Measurements from ENCODE around the gene DLGAP1. TPM values are rescaled to one million over a fixed set of nuclear protein-coding genes. Genes with fewer than 3 reads are reported as not detected.

Gene DLGAP1
- total and polyA plus RNA-seq, 10 of the 15 experiments (the other 5 are each of a cell fraction or from before 2014, with no cell fraction given) = 0.23 to 27.6 (median 1.9) TPM

DNA sequence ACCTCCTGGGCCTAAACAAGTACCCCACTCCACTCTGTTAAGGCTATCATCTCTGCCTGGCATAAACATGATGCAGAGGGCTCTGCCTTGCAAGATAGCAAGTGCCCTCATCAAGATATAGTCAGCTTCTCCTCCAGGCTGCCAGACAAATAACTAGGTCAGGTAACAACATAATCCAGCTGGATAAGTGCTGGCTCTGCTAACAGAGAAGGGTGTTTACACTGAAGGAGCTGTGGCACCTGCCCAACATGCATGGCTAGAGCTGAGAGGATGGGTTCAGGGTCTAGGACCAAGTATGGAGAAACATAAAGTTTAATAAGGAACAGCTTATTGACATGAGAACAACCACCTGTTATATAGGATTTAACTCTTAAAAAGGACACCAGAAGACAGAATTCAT lies 42.8 kb downstream of the DLGAP1 start:
- SMC1A ChIA-PET (ENCODE audit: uncharacterized antibody, unreplicated experiment) = interaction anchor here (0.6 to 2.9 kb wide), 5 partner anchors 8 to 302 kb away, joined by 3 to 10 read pairs (median 3); no protein-coding TSS in a partner anchor
- H3K36me3 ChIP-seq (ENCODE audit: control insufficient read depth in 2 of 2, insufficient read depth in 2 of 2, low read length in 1 of 2) = peaks cover 0 to 2% of the 10 kb centered on the region in 2 experiments; a peak in 1 of 4 replicates
- TF ChIP-seq EZH2 (IDR thresholded peaks at IDR 0.05; ENCODE audit: borderline replicate concordance, control insufficient read depth, low read depth, low read length) (no peak), STAT3 (IDR thresholded peaks at IDR 0.05; ENCODE audit: low read depth, low read length) (no peak), RELA (IDR thresholded peaks at IDR 0.05; ENCODE audit: borderline replicate concordance, partially characterized antibody) (no peak), RB1 (IDR thresholded peaks at IDR 0.05; ENCODE audit: borderline replicate concordance) (no peak), PAX8 (IDR thresholded peaks at IDR 0.05) (no peak), ZNF207 (IDR thresholded peaks at IDR 0.05; ENCODE audit: borderline replicate concordance) (no peak), TCF7 (IDR thresholded peaks at IDR 0.05; ENCODE audit: borderline replicate concordance) (no peak), SMC3 (IDR thresholded peaks at IDR 0.05; ENCODE audit: borderline replicate concordance, low read length) (no peak), SUPT20H (IDR thresholded peaks at IDR 0.05; ENCODE audit: borderline replicate concordance, control insufficient read depth, low read depth, low read length) (no peak), MYC (IDR thresholded peaks at IDR 0.05; ENCODE audit: insufficient read depth, insufficient read length, insufficient replicate concordance, low read length, severe bottlenecking) (no peak), SREBF2 (IDR thresholded peaks at IDR 0.05; ENCODE audit: low read length) (no peak), CBFB (IDR thresholded peaks at IDR 0.05; ENCODE audit: low read depth) (no peak), ESRRA (IDR thresholded peaks at IDR 0.05; ENCODE audit: low read length) (no peak), EED (IDR thresholded peaks at IDR 0.05; ENCODE audit: low read depth) (no peak), EGR1 (IDR thresholded peaks at IDR 0.05; ENCODE audit: borderline replicate concordance in 1 of 2, low read depth in 2 of 2, low read length in 2 of 2) (no peak)
- TF ChIP-seq, protein P1, sequence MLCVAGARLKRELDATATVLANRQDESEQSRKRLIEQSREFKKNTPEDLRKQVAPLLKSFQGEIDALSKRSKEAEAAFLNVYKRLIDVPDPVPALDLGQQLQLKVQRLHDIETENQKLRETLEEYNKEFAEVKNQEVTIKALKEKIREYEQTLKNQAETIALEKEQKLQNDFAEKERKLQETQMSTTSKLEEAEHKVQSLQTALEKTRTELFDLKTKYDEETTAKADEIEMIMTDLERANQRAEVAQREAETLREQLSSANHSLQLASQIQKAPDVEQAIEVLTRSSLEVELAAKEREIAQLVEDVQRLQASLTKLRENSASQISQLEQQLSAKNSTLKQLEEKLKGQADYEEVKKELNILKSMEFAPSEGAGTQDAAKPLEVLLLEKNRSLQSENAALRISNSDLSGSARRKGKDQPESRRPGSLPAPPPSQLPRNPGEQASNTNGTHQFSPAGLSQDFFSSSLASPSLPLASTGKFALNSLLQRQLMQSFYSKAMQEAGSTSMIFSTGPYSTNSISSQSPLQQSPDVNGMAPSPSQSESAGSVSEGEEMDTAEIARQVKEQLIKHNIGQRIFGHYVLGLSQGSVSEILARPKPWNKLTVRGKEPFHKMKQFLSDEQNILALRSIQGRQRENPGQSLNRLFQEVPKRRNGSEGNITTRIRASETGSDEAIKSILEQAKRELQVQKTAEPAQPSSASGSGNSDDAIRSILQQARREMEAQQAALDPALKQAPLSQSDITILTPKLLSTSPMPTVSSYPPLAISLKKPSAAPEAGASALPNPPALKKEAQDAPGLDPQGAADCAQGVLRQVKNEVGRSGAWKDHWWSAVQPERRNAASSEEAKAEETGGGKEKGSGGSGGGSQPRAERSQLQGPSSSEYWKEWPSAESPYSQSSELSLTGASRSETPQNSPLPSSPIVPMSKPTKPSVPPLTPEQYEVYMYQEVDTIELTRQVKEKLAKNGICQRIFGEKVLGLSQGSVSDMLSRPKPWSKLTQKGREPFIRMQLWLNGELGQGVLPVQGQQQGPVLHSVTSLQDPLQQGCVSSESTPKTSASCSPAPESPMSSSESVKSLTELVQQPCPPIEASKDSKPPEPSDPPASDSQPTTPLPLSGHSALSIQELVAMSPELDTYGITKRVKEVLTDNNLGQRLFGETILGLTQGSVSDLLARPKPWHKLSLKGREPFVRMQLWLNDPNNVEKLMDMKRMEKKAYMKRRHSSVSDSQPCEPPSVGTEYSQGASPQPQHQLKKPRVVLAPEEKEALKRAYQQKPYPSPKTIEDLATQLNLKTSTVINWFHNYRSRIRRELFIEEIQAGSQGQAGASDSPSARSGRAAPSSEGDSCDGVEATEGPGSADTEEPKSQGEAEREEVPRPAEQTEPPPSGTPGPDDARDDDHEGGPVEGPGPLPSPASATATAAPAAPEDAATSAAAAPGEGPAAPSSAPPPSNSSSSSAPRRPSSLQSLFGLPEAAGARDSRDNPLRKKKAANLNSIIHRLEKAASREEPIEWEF (IDR thresholded peaks at IDR 0.05; ENCODE audit: insufficient replicate concordance, low read depth, low read length) = no peak
- TF ChIP-seq, protein P2, sequence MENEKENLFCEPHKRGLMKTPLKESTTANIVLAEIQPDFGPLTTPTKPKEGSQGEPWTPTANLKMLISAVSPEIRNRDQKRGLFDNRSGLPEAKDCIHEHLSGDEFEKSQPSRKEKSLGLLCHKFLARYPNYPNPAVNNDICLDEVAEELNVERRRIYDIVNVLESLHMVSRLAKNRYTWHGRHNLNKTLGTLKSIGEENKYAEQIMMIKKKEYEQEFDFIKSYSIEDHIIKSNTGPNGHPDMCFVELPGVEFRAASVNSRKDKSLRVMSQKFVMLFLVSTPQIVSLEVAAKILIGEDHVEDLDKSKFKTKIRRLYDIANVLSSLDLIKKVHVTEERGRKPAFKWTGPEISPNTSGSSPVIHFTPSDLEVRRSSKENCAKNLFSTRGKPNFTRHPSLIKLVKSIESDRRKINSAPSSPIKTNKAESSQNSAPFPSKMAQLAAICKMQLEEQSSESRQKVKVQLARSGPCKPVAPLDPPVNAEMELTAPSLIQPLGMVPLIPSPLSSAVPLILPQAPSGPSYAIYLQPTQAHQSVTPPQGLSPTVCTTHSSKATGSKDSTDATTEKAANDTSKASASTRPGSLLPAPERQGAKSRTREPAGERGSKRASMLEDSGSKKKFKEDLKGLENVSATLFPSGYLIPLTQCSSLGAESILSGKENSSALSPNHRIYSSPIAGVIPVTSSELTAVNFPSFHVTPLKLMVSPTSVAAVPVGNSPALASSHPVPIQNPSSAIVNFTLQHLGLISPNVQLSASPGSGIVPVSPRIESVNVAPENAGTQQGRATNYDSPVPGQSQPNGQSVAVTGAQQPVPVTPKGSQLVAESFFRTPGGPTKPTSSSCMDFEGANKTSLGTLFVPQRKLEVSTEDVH (IDR thresholded peaks at IDR 0.05; ENCODE audit: low read depth, partially characterized antibody) = no peak

More for the DNA sequence above, 42.8 kb downstream of the DLGAP1 start:
- intact Hi-C loops (cut with micrococcal nuclease; ENCODE audit: unreplicated experiment) (no loop called here), in situ Hi-C loops (cut with MboI) (no loop called here)
- ChIA-PET CTCF (interaction anchor here (0.8 kb wide), 1 partner anchor 8 kb away, joined by 3 read pairs; no protein-coding TSS in a partner anchor), POLR2A (interaction anchor here (1.2 kb wide), 2 partner anchors 18 to 153 kb away, joined by 3 read pairs; no protein-coding TSS in a partner anchor), RAD21 (ENCODE audit: unreplicated experiment) (no interaction called here)
- Histone ChIP-seq H3K9ac (ENCODE audit: control insufficient read depth, insufficient read depth, low read length) (no peak overlapping the region), H3K4me2 (ENCODE audit: control insufficient read depth, insufficient read depth) (no peak overlapping the region), H2AFZ (ENCODE audit: control insufficient read depth, low read depth, low read length) (no peak overlapping the region), H3K27ac (ENCODE audit: control insufficient read depth, insufficient read depth) (no peak overlapping the region), H3K4me1 (ENCODE audit: control insufficient read depth, insufficient read depth, low read length) (no peaks in the 10 kb centered on the region), H3K79me2 (ENCODE audit: control insufficient read depth, insufficient read depth, low read length) (no peaks in the 10 kb centered on the region), H3K27me3 (replicated peaks in 1 of 2; ENCODE audit: control insufficient read depth in 2 of 2, insufficient read depth in 2 of 2, low read length in 1 of 2) (no peaks in the 10 kb centered on the region), H4K20me1 (ENCODE audit: control insufficient read depth, insufficient read depth) (no peaks in the 10 kb centered on the region), H3K4me3 (no peak overlapping the region), H3K9me3 (replicated peaks; ENCODE audit: control insufficient read depth, insufficient read depth, low read length) (no peaks in the 10 kb centered on the region; the same call in 2 of the 3 replicates)
- BruUV-seq (replicated peaks) = no TSS peak
- DNase-seq (ENCODE audit: low read depth, low spot score) = no peak
- peak; percentile 21 for ATAC-seq
- FAIRE-seq = no peak
